ENCODE data around the gene SUMF2.
A peak's percentile ranks its signal among the peaks of the same experiment; 100 is the strongest.
"Not testable (repeated sequence)": the region's sequence is repeated elsewhere in the genome, so short reads cannot be mapped to it uniquely, and the experiment has no call there.

The SUMF2 gene

GRCh38 chr7:56106108-56107073 lies 42.3 kb downstream of the SUMF2 start, which contains the start of gene CHCHD2:
TSS of gene CHCHD2 (minus strand) at chr7:56106476. CDS start at chr7:56106413, 63 bp downstream.
- DNase-seq (ENCODE audit: low read depth in 2 of 2), result peak; percentile 84 to 91

- DNase-seq (ENCODE audit: low read depth in 2 of 2), result no peak
These were observed 43.8 kb downstream of the SUMF2 start for GRCh38 chr7:56107954-56108258.

GRCh38 chr7:56110611-56111010 lies 46.5 kb downstream of the SUMF2 start:
- DNase-seq (ENCODE audit: low read depth in 2 of 2), result no peak

- not testable (repeated sequence) for DNase-seq (ENCODE audit: low read depth in 2 of 2)
These were observed 48.2 kb downstream of the SUMF2 start for GRCh38 chr7:56112244-56112643.

GRCh38 chr7:56115852-56116538 lies 51.9 kb downstream of the SUMF2 start, which contains the start of gene NUPR2:
TSS of gene NUPR2 (minus strand) at chr7:56116417. CDS start at chr7:56116314, 103 bp downstream.
- DNase-seq (ENCODE audit: low read depth in 2 of 2), result no peak

GRCh38 chr7:56121440-56121839 lies 57.4 kb downstream of the SUMF2 start:
- DNase-seq (ENCODE audit: low read depth in 2 of 2), result no peak

GRCh38 chr7:56124981-56125380 lies 60.9 kb downstream of the SUMF2 start:
- DNase-seq (ENCODE audit: low read depth in 2 of 2), result no peak

GRCh38 chr7:56125831-56126230 lies 61.7 kb downstream of the SUMF2 start:
- no peak for DNase-seq (ENCODE audit: low read depth in 2 of 2)

- DNase-seq (ENCODE audit: low read depth in 2 of 2), result no peak
These were observed 63.3 kb downstream of the SUMF2 start for GRCh38 chr7:56127241-56127975.
